C4-2B (cell line): ENCODE results near the gene CELA2A.

Experiments
- H3K27ac ChIP-seq: fragments of 450-650 bp; 2 replicates; pipeline ENCODE4 v1.5.1; 2017
- CTCF ChIP-seq: fragments of 450-650 bp; conservative IDR thresholded peaks from 2 replicates; pipeline ENCODE4 v1.5.1; 2017; ENCODE audit warnings: mild to moderate bottlenecking
- ZFX ChIP-seq: fragments of 450-650 bp; IDR thresholded peaks from 2 replicates; pipeline ENCODE4 v1.6.1; 2017

CELA2A gene

GRCh38 chr1:15412175-15412800 is 44.2 kb upstream of the CELA2A start:
- TF ChIP-seq CTCF (no peak), ZFX (no peak)
- no peak overlapping the region for H3K27ac ChIP-seq

- H3K27ac ChIP-seq: no peak overlapping the region
- TF ChIP-seq CTCF: no peak
These were observed 43.7 kb upstream of the CELA2A start for GRCh38 chr1:15412843-15413242.

GRCh38 chr1:15413563-15414444 is 42.7 kb upstream of the CELA2A start:
- H3K27ac ChIP-seq: no peak overlapping the region
- TF ChIP-seq ZFX (no peak), CTCF (no peak)

DNA sequence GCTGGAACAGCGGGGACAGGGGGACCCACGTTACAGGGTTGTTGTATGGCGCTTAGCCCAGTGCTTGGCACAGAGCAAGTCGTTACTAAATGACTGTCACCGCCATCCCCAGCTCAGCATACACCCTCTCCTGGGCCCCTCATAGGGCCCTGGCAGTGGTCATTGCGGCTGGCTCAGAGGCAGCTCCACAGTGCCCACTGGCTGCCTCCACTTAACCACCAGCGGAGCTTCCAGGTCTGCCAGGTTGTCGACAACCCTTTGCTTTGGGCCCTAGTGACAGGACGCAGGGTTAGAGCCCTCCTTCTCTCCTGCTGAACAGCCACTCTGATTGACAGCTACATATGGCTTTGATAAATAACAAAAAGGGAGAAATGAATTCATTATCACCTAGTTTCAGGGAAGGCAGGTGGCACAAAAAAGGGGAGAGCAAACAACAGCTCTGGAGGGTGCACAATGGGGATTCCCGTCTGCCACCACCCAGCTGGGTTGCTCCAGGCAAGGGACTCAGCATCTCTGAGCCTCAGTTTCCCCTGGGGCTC is 42.0 kb upstream of the CELA2A start:
- TF ChIP-seq CTCF (no peak), ZFX (no peak)
- H3K27ac ChIP-seq: no peak overlapping the region

- TF ChIP-seq ZFX: no peak
- no peak for TF ChIP-seq CTCF
These were observed 39.2 kb upstream of the CELA2A start for GRCh38 chr1:15417059-15417934.

DNA sequence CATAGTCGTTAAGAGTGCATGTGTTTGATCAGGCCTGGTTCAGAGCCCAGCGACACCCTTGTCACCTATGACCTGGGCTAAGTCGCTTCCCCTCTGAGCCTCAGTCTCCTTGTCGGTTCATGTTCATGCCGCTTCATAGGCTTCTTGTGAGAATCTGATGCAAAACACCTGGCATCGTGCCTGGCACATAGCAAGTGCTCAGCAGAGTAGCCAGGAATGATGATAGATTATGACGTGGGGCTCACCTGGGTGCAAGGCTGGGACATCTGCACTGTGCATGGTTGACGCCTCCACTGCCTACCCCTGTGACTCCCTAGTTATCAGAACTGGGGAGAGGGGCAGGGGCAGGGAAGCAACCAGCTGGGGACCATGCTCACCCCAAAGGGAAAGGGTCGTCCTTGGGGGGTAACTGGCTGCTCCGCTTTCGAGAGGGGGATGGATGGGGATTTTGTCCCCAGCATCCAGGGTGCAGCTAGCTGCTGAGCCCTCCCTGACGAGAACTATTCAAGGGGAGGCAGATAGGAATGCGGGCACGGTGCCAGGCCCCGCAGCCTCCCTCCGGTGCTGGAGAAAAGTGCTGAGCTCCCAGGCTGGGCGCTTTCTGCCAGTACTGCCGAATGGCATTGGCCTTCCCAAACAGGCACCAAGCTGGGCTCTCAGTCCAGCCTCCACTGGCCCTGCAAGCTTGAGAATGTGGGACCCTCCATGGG is 37.6 kb upstream of the CELA2A start:
- no peak overlapping the region for H3K27ac ChIP-seq
- TF ChIP-seq ZFX (no peak), CTCF (no peak)

More at GRCh38 chr1:15417059-15417934, 39.2 kb upstream of the CELA2A start:
- no peak overlapping the region for H3K27ac ChIP-seq
